Caco-2 (cell line): ENCODE data around the gene FBXL20. TPM values are rescaled to one million over a fixed set of nuclear protein-coding genes. Genes with fewer than 3 reads are reported as not detected.

ENCODE experiments used
- BruUV-seq: library from RNA; stranded (reverse); fragments of 400-500 nt; replicated peaks from 2 replicates; lab custom pipeline; 2021; lab: Mats Ljungman, UMichigan
- CTCF ChIA-PET: fragments of 300-600 bp; sonication (Branson Sonifier 250); formaldehyde crosslinking; loops from one replicate; lab custom pipeline; 2022; ENCODE audit warnings: antibody characterized with exemption; lab: Charles Lee
- POLR2A ChIA-PET: fragments of 300-600 bp; sonication (Branson Sonifier 250); formaldehyde crosslinking; loops from one replicate; lab custom pipeline; 2022; ENCODE audit warnings: antibody characterized with exemption; lab: Charles Lee
- DNase-seq, 2 experiments: peaks; one replicate each; pipeline versions ENCODE4 v3.0.0 to v3.0.0-alpha.2; 2020 to 2022
- H3K27me3 ChIP-seq: replicated peaks from 2 replicates; pipeline ENCODE4 v1.6.0; 2011; ENCODE audit warnings: low read length; ENCODE audit not compliant: control insufficient read depth, insufficient read depth
- H3K36me3 ChIP-seq: 2 replicates; pipeline ENCODE4 v1.5.1; 2011; ENCODE audit warnings: low read length; ENCODE audit not compliant: control insufficient read depth, insufficient read depth
- H3K4me1 ChIP-seq: fragments of 250-450 bp; sonication (Bioruptor Pico); 2 replicates; pipeline ENCODE4 v1.5.1; 2020; ENCODE audit warnings: mild to moderate bottlenecking
- H3K4me3 ChIP-seq: 2 replicates; pipeline ENCODE4 v1.5.1; 2011; ENCODE audit warnings: low read depth, mild to moderate bottlenecking, control low read depth, low read length
- H3K9me3 ChIP-seq: fragments of 250-450 bp; sonication (Bioruptor Pico); 2 replicates; pipeline ENCODE4 v1.5.1; 2020; ENCODE audit warnings: mild to moderate bottlenecking, moderate library complexity
- H3K27ac Mint-ChIP-seq: one replicate; pipeline ENCODE4 v1.8.0; 2022; ENCODE audit warnings: mixed read lengths; ENCODE audit not compliant: unreplicated experiment
- H3K27me3 Mint-ChIP-seq: one replicate; pipeline ENCODE4 v1.8.0; 2022; ENCODE audit warnings: mixed read lengths; ENCODE audit not compliant: insufficient read depth, unreplicated experiment
- H3K36me3 Mint-ChIP-seq: one replicate; pipeline ENCODE4 v1.8.0; 2022; ENCODE audit warnings: mild to moderate bottlenecking, mixed read lengths; ENCODE audit not compliant: insufficient read depth, unreplicated experiment
- H3K4me1 Mint-ChIP-seq: one replicate; pipeline ENCODE4 v1.8.0; 2022; ENCODE audit warnings: low read depth, mixed read lengths; ENCODE audit not compliant: unreplicated experiment
- H3K4me3 Mint-ChIP-seq: one replicate; pipeline ENCODE4 v1.8.0; 2022; ENCODE audit warnings: mild to moderate bottlenecking, moderate library complexity, mixed read lengths; ENCODE audit not compliant: unreplicated experiment
- H3K9me3 Mint-ChIP-seq: one replicate; pipeline ENCODE4 v1.8.0; 2022; ENCODE audit warnings: mixed read lengths; ENCODE audit not compliant: unreplicated experiment
- intact Hi-C: fragments of 100-400 bp; cut with micrococcal nuclease; formaldehyde crosslinking; loops from one replicate; pipeline ENCODE4 v1.10.0; 2022; ENCODE audit not compliant: unreplicated experiment
- total RNA-seq: library from RNA; stranded (reverse); gene quantifications from 2 replicates; pipeline ENCODE4 v1.2.3, GENCODE V29; 2022
- TF ChIP-seq, protein P1 (sequence below), 2 experiments: fragments of 200-600 bp in 1 of 2; IDR thresholded peaks; 1 replicate in 1 of 2; 2 replicates in 1 of 2; pipeline versions ENCODE4 v1.5.1 to v1.8.0; 2011 to 2022; ENCODE audit warnings: antibody characterized with exemption in 1 of 2, control low read depth in 1 of 2, inconsistent platforms in 1 of 2, low read depth in 1 of 2, low read length in 1 of 2, mild to moderate bottlenecking in 1 of 2, moderate library complexity in 1 of 2; ENCODE audit not compliant: insufficient read depth in 1 of 2, severe bottlenecking in 1 of 2, unreplicated experiment in 1 of 2

FBXL20 gene
- total RNA-seq, 1 experiment from 2014 or later, result 12.6 TPM

DNA sequence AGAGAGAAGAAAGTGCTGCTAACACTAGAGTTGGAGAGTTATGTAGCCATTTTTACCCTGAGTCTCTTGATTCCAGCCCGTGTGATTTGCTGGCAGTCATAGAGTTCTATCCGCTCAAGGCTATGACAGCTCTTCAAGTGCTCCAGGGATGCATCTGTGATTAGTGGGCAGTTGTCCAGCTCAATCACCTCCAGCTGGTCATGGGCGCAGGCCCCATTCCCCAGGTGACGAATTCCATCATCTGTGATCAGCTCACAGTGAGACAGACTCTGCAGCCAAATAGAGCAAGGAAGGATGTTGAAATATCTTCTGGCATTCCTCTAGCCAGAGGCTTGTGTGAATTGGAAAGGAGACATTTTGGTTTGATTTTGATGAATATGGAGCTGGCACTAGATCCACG, 137.3 kb downstream of the FBXL20 start:
- peaks cover 6% of the 10 kb centered on the region for H3K4me1 Mint-ChIP-seq
- CTCF ChIA-PET, result interaction anchor here (0.6 kb wide), 1 partner anchor 27 kb away, joined by 4 read pairs; no protein-coding TSS in a partner anchor
- Histone ChIP-seq H3K27me3 (no peaks in the 10 kb centered on the region), H3K4me1 (no peaks in the 10 kb centered on the region), H3K36me3 (no peaks in the 10 kb centered on the region; the same call in none of the 2 replicates), H3K9me3 (no peaks in the 10 kb centered on the region), H3K4me3 (no peak overlapping the region)
- TF ChIP-seq, protein P1, sequence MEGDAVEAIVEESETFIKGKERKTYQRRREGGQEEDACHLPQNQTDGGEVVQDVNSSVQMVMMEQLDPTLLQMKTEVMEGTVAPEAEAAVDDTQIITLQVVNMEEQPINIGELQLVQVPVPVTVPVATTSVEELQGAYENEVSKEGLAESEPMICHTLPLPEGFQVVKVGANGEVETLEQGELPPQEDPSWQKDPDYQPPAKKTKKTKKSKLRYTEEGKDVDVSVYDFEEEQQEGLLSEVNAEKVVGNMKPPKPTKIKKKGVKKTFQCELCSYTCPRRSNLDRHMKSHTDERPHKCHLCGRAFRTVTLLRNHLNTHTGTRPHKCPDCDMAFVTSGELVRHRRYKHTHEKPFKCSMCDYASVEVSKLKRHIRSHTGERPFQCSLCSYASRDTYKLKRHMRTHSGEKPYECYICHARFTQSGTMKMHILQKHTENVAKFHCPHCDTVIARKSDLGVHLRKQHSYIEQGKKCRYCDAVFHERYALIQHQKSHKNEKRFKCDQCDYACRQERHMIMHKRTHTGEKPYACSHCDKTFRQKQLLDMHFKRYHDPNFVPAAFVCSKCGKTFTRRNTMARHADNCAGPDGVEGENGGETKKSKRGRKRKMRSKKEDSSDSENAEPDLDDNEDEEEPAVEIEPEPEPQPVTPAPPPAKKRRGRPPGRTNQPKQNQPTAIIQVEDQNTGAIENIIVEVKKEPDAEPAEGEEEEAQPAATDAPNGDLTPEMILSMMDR (IDR thresholded peaks at IDR 0.05; ENCODE audit: insufficient read depth in 1 of 2, low read depth in 1 of 2, low read length in 1 of 2, severe bottlenecking in 1 of 2, unreplicated experiment in 1 of 2), result no peak
- DNase-seq, result no peak
- no TSS peak for BruUV-seq
- no peak overlapping the region for H3K27ac Mint-ChIP-seq
- H3K9me3 Mint-ChIP-seq, result no peaks in the 10 kb centered on the region
- peaks cover 22% of the 10 kb centered on the region for H3K36me3 Mint-ChIP-seq
- intact Hi-C loops, result no loop called here
- POLR2A ChIA-PET, result no interaction called here
- no peaks in the 10 kb centered on the region for H3K27me3 Mint-ChIP-seq
- no peak overlapping the region for H3K4me3 Mint-ChIP-seq

DNA sequence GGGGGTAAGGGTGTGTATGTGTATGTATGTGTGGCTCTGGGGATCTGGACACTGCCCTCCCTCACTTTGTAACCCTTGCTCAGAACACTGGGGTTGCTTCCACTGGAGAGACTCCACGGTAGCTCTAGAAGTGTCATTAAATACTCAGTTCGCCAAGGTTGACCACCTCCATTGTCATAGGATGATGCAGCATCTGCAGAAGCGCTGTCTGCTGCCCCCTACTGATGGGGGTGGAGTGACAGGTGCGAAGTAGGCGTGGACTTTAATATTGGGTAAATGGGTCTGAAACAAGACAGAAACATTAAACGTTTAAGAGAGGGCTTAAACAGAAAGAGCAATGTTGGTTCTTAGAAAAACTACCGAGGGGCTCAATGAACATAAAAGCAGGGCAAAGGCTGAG, 140.1 kb downstream of the FBXL20 start:
- Mint-ChIP-seq H3K4me1 (peaks cover 6% of the 10 kb centered on the region), H3K36me3 (peaks cover 22% of the 10 kb centered on the region), H3K4me3 (no peak overlapping the region), H3K9me3 (no peaks in the 10 kb centered on the region), H3K27me3 (no peaks in the 10 kb centered on the region), H3K27ac (no peak overlapping the region)
- DNase-seq, result peak in 1 of 2 experiments; percentile 45
- BruUV-seq, result no TSS peak
- TF ChIP-seq, protein P1 (IDR thresholded peaks at IDR 0.05; ENCODE audit: insufficient read depth in 1 of 2, low read depth in 1 of 2, low read length in 1 of 2, severe bottlenecking in 1 of 2, unreplicated experiment in 1 of 2), result peak; percentile 27 to 29
- Histone ChIP-seq H3K36me3 (no peaks in the 10 kb centered on the region; the same call in 1 of the 2 replicates), H3K27me3 (no peaks in the 10 kb centered on the region), H3K9me3 (no peaks in the 10 kb centered on the region), H3K4me1 (peaks cover 6% of the 10 kb centered on the region; the same call in 1 of the 2 replicates), H3K4me3 (no peak overlapping the region)
- ChIA-PET POLR2A (no interaction called here), CTCF (interaction anchor here (1.0 kb wide), 1 partner anchor 30 kb away, joined by 3 read pairs; no protein-coding TSS in a partner anchor)
- intact Hi-C loops, result no loop called here

DNA sequence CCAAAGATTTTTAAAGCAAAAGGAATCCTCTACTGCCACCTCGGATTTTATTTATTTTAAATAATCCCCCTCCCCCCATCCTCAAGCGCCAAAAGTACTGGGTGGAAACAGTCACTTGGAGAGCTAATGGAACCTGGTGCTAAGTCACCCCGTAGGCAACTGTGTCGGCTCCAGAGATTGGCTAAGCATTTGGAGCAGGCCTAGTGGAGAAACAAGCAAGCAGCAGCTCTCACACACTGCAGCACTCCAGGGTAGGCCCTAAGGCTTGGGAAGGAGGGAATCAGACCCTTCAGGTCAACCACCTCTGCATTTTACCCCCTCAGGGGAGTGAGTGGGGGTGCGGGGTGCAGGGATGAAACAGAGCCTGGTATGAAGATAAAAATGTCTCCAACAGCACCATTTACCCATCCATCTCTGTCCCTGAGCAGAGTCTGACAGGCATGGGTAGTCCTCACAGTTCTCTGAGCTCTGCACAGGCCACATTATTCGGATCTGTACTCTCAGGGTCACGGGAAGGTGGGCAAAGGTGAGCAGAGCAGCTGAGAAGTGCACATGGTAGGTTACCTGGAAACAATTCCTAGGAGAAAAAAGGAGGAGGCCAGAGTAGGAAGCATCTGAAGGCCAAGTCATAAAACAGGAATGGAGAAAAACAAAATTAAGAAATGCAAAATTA, 148.5 kb downstream of the FBXL20 start:
- POLR2A ChIA-PET, result no interaction called here

More for the DNA sequence above, 148.5 kb downstream of the FBXL20 start:
- TF ChIP-seq, protein P1 (IDR thresholded peaks at IDR 0.05; ENCODE audit: insufficient read depth in 1 of 2, low read depth in 1 of 2, low read length in 1 of 2, severe bottlenecking in 1 of 2, unreplicated experiment in 1 of 2), result no peak
- peaks cover 4% of the 10 kb centered on the region for H3K36me3 Mint-ChIP-seq
- H3K27me3 Mint-ChIP-seq, result no peaks in the 10 kb centered on the region
- H3K9me3 Mint-ChIP-seq, result no peaks in the 10 kb centered on the region
- peaks cover 9% of the 10 kb centered on the region for H3K4me1 Mint-ChIP-seq
- BruUV-seq, result no TSS peak
- peaks cover 7% of the 10 kb centered on the region; the same call in 1 of the 2 replicates for H3K4me1 ChIP-seq
- H3K4me3 Mint-ChIP-seq, result no peak overlapping the region
- CTCF ChIA-PET, result interaction anchor here (0.8 kb wide), 1 partner anchor 9 kb away, joined by 3 read pairs; no protein-coding TSS in a partner anchor
- no peak overlapping the region for H3K4me3 ChIP-seq
- H3K27ac Mint-ChIP-seq, result no peak overlapping the region
- H3K36me3 ChIP-seq, result no peaks in the 10 kb centered on the region; the same call in 1 of the 2 replicates
- intact Hi-C loops, result no loop called here
- no peaks in the 10 kb centered on the region for H3K27me3 ChIP-seq
- no peaks in the 10 kb centered on the region for H3K9me3 ChIP-seq
- DNase-seq, result no peak
